Stimulated activated naive B cell treated with anti-CD40 and anti-IgM and Interleukin-4, amounts not matched to agents 10 μg/mL and 1 μg/mL and 100 μg/mL, for 72 hours (primary cell): ENCODE results near the gene OR5B21.

ENCODE experiments used
- ATAC-seq, 2 donors: fragments of 150-1000 bp; cut with Tn5 transposase; replicated peaks; 2 replicates each; pipeline ENCODE4 v1.10.0; 2021; ENCODE audit warnings: moderate library complexity in 1 of 2
- DNase-seq: peaks from one replicate; pipeline ENCODE4 v3.0.0; 2021
- H3K27ac Mint-ChIP-seq: one replicate; pipeline ENCODE4 v1.8.0; 2022; ENCODE audit warnings: mild to moderate bottlenecking, mixed read lengths
- H3K27me3 Mint-ChIP-seq, 2 donors: one replicate each; pipeline ENCODE4 v1.8.0; 2022; ENCODE audit warnings: mixed read lengths in 2 of 2
- H3K36me3 Mint-ChIP-seq, 2 donors: one replicate each; pipeline ENCODE4 v1.8.0; 2022; ENCODE audit warnings: mixed read lengths in 2 of 2, mild to moderate bottlenecking in 1 of 2
- H3K4me1 Mint-ChIP-seq, 2 donors: one replicate each; pipeline ENCODE4 v1.8.0; 2022; ENCODE audit warnings: mixed read lengths in 2 of 2, mild to moderate bottlenecking in 1 of 2
- H3K4me3 Mint-ChIP-seq, 2 donors: one replicate each; pipeline ENCODE4 v1.8.0; 2022; ENCODE audit warnings: mild to moderate bottlenecking in 2 of 2, mixed read lengths in 2 of 2, moderate library complexity in 1 of 2
- H3K9me3 Mint-ChIP-seq, 2 donors: one replicate each; pipeline ENCODE4 v1.8.0; 2022; ENCODE audit warnings: mixed read lengths in 2 of 2, mild to moderate bottlenecking in 1 of 2

The OR5B21 gene

DNA sequence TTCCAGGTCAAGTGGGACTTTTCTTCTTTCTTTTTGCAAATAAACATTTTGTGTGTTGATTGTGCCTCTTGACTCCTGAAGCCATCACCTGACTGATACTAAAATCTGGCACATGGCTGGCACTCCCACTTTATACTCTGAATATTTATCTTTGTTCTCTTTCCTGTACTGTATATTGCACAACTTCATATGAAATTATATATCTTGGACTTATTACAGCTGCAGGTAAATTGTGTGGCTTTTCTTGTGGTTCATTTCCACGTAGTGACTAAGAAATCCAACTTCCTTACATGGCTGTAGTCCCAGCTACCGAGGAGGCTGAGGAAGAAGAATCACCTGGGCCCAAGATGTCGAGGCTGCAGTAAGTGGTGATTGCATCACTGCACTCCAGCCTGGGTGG lies 42.2 kb downstream of the OR5B21 start:
- DNase-seq, result no peak
- H3K36me3 Mint-ChIP-seq, result no peaks in the 10 kb centered on the region
- H3K27me3 Mint-ChIP-seq, result peaks cover 0 to 5% of the 10 kb centered on the region in 2 donors
- no peaks in the 10 kb centered on the region for H3K4me1 Mint-ChIP-seq
- ATAC-seq, result no peak
- no peak overlapping the region for H3K27ac Mint-ChIP-seq
- peaks cover 7 to 12% of the 10 kb centered on the region in 2 donors for H3K9me3 Mint-ChIP-seq
- no peak overlapping the region for H3K4me3 Mint-ChIP-seq
